Mucosa of descending colon (tissue), 3 donors: ENCODE results near the gene PLEKHO2. TPM values are rescaled to one million over a fixed set of nuclear protein-coding genes. Genes with fewer than 3 reads are reported as not detected.
A peak's percentile ranks its signal among the peaks of the same experiment; 100 is the strongest.

Experiments
- ATAC-seq: fragments of 200-7000 bp; cut with Tn5 transposase; one replicate; pipeline ENCODE4 v1.9.1; 2020; ENCODE audit warnings: mild to moderate bottlenecking, moderate library complexity
- DNase-seq, 3 donors: peaks; one replicate each; pipeline ENCODE4 v3.0.0-alpha.2; 2020
- H3K36me3 ChIP-seq: fragments of 200-600 bp; one replicate; pipeline ENCODE4 v1.8.0; 2021; ENCODE audit warnings: low read depth, mild to moderate bottlenecking
- H3K4me1 ChIP-seq: fragments of 200-600 bp; one replicate; pipeline ENCODE4 v1.8.0; 2021; ENCODE audit warnings: low read depth, mild to moderate bottlenecking
- H3K4me3 ChIP-seq: fragments of 200-600 bp; one replicate; pipeline ENCODE4 v1.8.0; 2021; ENCODE audit warnings: mild to moderate bottlenecking
- H3K9me3 ChIP-seq: fragments of 200-600 bp; one replicate; pipeline ENCODE4 v1.8.0; 2021; ENCODE audit warnings: mild to moderate bottlenecking
- CTCF ChIP-seq: fragments of 200-600 bp; IDR thresholded peaks from one replicate; pipeline ENCODE4 v1.8.0; 2022; ENCODE audit warnings: antibody characterized with exemption, mild to moderate bottlenecking
- intact Hi-C, 2 donors: fragments of 100-400 bp; cut with DNase I in 1 of 2; cut with micrococcal nuclease in 1 of 2; formaldehyde crosslinking; loops; one replicate each; pipeline versions ENCODE4 v1.11.0 to v1.11.1; 2022; cut with DNase I, micrococcal nuclease
- total RNA-seq, 3 donors: library from RNA; stranded (reverse); fragmentation: NEBNext Ultra II Directional in 2 of 3; extraction: Animal tissue kit (Norgen Biotek cat#: 25700) in 2 of 3; gene quantifications; one replicate each; pipeline versions ENCODE4 v1.2.1 to v1.2.4, GENCODE V29; 2021 to 2023
- donor health status: DM: no; HTN: no; CAD: no; lungs with moderate emphysema.
- donor health status: DM: no; HTN: no; CAD: no.
- donor health status: DM: no; HTN: yes; CAD: no.

The PLEKHO2 gene
- total RNA-seq, 3 donors from 2014 or later, result 5.8 to 38.9 (median 15.9) TPM

GRCh38 chr15:64891561-64891960 lies 49.8 kb downstream of the PLEKHO2 start:
- Histone ChIP-seq H3K4me1 (peaks cover 7% of the 10 kb centered on the region), H3K9me3 (no peaks in the 10 kb centered on the region), H3K36me3 (no peaks in the 10 kb centered on the region), H3K4me3 (no peak overlapping the region)
- DNase-seq (no peak), ATAC-seq (no peak)
- TF ChIP-seq CTCF, result no peak
- intact Hi-C loops, result no loop called here

GRCh38 chr15:64892847-64893403 lies 51.2 kb downstream of the PLEKHO2 start:
- Histone ChIP-seq H3K9me3 (no peaks in the 10 kb centered on the region), H3K4me1 (peaks cover 17% of the 10 kb centered on the region), H3K36me3 (no peaks in the 10 kb centered on the region), H3K4me3 (no peak overlapping the region)
- intact Hi-C loops, result no loop called here
- DNase-seq (peak in 1 of 3 donors; percentile 33), ATAC-seq (no peak)
- TF ChIP-seq CTCF, result no peak

GRCh38 chr15:64893481-64894394 lies 52.0 kb downstream of the PLEKHO2 start:
- peak; percentile 75 for ATAC-seq
- Histone ChIP-seq H3K4me3 (no peak overlapping the region), H3K9me3 (no peaks in the 10 kb centered on the region), H3K36me3 (no peaks in the 10 kb centered on the region), H3K4me1 (peaks cover 17% of the 10 kb centered on the region)
- DNase-seq, result peak; percentile 90 to 96 (median 92)
- intact Hi-C loops, result no loop called here
- TF ChIP-seq CTCF, result no peak

- Histone ChIP-seq H3K36me3 (no peaks in the 10 kb centered on the region), H3K4me1 (peaks cover 17% of the 10 kb centered on the region), H3K4me3 (no peak overlapping the region), H3K9me3 (no peaks in the 10 kb centered on the region)
- no peak for TF ChIP-seq CTCF
- DNase-seq (peak; percentile 67 to 92 (median 73)), ATAC-seq (peak; percentile 72)
- intact Hi-C loops, result no loop called here
Observed at GRCh38 chr15:64894395-64895056, 52.8 kb downstream of the PLEKHO2 start.

- ATAC-seq, result peak; percentile 40
Observed at GRCh38 chr15:64895285-64896065, 53.8 kb downstream of the PLEKHO2 start.

More at GRCh38 chr15:64895285-64896065, 53.8 kb downstream of the PLEKHO2 start:
- no peak for TF ChIP-seq CTCF
- Histone ChIP-seq H3K4me3 (no peak overlapping the region), H3K4me1 (peaks cover 17% of the 10 kb centered on the region), H3K36me3 (no peaks in the 10 kb centered on the region), H3K9me3 (no peaks in the 10 kb centered on the region)
- DNase-seq, result peak in 1 of 3 donors; percentile 47
- intact Hi-C loops, result no loop called here
